GM18909 (cell line): ENCODE data around the gene CDCA3.
A peak's percentile ranks its signal among the peaks of the same experiment; 100 is the strongest.

ENCODE experiments used
- ATAC-seq: cut with Tn5 transposase; IDR thresholded peaks from one replicate; pipeline ENCODE4 v1.9.1; 2021; ENCODE audit warnings: mild to moderate bottlenecking; ENCODE audit not compliant: unreplicated experiment, poor library complexity

Gene CDCA3

DNA sequence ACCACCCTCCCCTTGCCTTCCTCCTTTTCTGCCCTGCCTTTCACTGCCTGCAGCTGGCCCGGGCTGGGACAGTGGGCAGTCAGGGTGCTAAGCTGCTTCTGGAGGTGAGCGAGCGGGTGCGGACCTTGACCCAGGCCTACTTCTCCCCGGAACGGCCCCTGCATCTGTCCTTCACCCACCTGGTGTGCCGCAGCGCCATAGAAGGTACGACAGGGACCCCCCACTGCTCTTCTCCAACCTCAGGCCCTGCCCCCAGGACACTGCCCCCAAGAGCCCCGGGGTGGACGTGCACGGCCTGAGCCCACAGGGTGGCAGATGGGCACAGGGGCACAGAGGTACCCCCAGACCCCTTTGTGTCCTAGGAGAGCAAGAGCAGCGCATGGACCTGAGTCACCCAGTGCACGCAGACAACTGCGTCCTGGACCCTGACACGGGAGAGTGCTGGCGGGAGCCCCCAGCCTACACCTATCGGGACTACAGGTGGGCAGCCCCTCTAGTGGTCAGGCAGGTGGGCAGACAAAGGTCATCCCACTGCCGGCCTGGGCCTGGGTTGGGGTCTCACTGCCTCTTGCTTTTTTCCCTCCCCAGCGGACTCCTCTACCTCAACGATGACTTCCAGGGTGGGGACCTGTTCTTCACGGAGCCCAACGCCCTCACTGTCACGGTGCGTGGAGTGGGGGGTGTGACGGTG lies 13.6 kb downstream of the CDCA3 start:
- ATAC-seq, result no peak

- ATAC-seq, result no peak
These were observed 14.2 kb downstream of the CDCA3 start for GRCh38 chr12:6836851-6837250.

- no peak for ATAC-seq
These were observed 16.2 kb downstream of the CDCA3 start for GRCh38 chr12:6834873-6835272.

GRCh38 chr12:6834254-6834653 lies 16.8 kb downstream of the CDCA3 start:
- ATAC-seq, result no peak

GRCh38 chr12:6833189-6833890 lies 17.7 kb downstream of the CDCA3 start:
- no peak for ATAC-seq

DNA sequence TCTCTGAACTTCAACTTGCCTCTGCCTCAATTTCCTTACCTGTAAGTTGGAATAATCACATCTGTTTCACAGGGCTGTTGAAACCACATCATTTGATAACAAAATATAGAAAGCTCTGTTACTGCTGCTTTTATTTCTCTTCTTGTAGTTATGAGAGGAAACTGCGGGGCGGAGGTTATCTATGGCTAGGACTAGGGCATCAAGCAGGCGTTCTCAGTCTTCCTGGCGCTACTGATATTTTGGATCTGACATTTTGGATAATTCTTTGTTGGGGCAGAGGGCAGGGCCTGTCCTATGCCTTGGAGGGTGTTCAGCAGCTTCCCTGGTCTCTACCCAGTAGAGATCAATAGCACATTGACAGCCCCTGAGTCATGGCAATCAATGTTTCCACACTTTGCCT lies 19.0 kb downstream of the CDCA3 start:
- no peak for ATAC-seq

DNA sequence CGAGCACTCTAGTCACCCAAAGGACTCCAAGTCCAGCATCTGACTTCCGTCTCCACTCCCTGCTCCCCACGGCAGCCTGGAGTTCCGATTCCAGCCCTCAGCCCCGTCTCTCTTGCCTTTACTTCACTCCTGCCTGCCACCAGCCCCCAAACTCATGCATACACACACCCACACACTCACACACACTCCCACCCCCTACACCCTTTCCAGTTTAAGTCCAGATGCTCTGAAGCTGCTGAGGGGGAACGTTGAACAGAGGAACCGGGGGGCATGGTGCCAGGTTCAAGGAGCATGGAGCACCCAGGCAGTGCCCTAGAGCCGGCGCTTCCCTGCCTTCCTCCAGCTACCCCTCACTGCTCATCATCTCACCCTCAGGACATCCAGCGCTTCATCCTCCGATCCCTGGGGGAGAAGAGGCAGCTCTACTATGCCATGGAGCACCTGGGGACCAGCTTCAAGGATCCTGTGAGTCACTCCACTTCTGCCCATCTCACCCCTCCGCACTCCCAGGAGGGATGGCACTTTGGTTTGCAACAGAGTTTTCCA lies 19.6 kb downstream of the CDCA3 start:
- ATAC-seq, result no peak

GRCh38 chr12:6830999-6831398 lies 20.1 kb downstream of the CDCA3 start:
- ATAC-seq, result no peak

- ATAC-seq, result no peak
These were observed 20.7 kb downstream of the CDCA3 start for GRCh38 chr12:6830286-6830890.

DNA sequence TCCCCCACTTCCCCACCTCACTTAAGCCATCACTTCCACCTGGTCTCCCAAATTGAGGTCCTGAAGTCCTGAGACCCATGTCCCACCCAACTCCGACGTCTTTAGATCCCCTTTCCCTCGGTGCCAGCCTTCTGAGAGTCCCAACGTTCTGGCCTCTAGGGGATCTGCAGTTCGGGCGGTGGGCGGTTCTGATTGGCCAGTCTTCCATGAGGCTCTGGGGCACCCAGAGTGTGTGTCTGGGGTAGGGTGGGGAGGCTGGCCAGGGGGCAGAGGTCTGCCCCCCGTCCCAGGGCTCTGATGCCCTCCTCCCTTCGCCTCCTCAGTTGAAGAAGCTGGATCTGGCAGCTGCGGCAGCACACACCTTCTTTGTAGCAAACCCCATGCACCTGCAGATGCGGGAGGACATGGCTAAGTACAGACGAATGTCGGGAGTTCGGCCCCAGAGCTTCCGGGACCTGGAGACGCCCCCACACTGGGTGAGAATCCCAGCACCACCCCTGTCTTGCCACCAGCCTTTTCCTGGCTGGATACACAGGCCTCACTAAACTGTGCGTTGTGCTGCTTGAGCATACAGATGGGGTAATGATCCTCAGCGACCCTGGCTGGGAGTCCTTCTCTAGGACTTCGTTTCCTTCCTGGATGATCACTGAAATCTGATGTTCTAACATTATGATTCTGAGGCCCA lies 21.4 kb downstream of the CDCA3 start:
- no peak for ATAC-seq

GRCh38 chr12:6828781-6829535 lies 22.1 kb downstream of the CDCA3 start:
- ATAC-seq, result no peak

GRCh38 chr12:6827982-6828780 lies 22.9 kb downstream of the CDCA3 start, which contains the start of gene P3H3:
Gene P3H3, plus strand, starts transcription at chr12:6828407. Its CDS starts 34 bp downstream, at chr12:6828441.
- no peak for ATAC-seq

- ATAC-seq, result no peak
These were observed 23.6 kb downstream of the CDCA3 start for GRCh38 chr12:6827437-6827911.

- ATAC-seq, result no peak
These were observed 24.2 kb downstream of the CDCA3 start for GRCh38 chr12:6826734-6827436.

GRCh38 chr12:6826125-6826733 lies 24.9 kb downstream of the CDCA3 start:
- ATAC-seq, result no peak

GRCh38 chr12:6825398-6826124 lies 25.5 kb downstream of the CDCA3 start:
- ATAC-seq, result peak; percentile 43

GRCh38 chr12:6824901-6825381 lies 26.1 kb downstream of the CDCA3 start:
- no peak for ATAC-seq
